ENCODE results near the gene MYMX.

Gene MYMX

DNA sequence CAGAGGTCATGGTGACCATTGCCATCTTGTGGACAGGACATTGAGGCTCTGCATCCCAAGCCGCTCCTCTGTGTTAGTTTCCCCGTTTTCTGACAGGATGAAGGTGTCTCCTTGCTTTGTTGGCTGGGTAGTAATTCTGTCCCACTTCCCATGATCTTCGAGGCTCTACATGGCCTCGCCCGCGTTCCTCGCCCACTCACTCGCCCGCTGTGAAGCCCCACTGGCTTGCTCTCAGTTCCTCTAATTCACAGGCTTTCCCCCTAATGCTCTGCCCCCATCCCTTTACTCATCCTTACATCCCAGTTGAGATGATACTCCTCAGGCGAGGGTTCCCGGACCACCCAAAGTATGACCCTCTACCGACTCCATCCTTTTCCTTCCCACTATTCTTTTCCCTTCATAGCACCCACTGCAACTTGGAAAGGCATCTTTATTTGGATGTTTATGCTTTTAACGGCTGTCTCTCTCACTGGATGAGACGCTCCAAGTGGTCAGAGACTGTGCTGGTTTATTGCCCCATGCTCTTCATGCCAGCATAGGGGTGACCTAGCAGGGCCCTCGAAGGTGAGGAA is 41.1 kb downstream of the MYMX start:
- TF ChIP-seq, protein P1, sequence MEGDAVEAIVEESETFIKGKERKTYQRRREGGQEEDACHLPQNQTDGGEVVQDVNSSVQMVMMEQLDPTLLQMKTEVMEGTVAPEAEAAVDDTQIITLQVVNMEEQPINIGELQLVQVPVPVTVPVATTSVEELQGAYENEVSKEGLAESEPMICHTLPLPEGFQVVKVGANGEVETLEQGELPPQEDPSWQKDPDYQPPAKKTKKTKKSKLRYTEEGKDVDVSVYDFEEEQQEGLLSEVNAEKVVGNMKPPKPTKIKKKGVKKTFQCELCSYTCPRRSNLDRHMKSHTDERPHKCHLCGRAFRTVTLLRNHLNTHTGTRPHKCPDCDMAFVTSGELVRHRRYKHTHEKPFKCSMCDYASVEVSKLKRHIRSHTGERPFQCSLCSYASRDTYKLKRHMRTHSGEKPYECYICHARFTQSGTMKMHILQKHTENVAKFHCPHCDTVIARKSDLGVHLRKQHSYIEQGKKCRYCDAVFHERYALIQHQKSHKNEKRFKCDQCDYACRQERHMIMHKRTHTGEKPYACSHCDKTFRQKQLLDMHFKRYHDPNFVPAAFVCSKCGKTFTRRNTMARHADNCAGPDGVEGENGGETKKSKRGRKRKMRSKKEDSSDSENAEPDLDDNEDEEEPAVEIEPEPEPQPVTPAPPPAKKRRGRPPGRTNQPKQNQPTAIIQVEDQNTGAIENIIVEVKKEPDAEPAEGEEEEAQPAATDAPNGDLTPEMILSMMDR (IDR thresholded peaks at IDR 0.05; ENCODE audit: low read depth, low read length): no peak
- DNase-seq (ENCODE audit: low read depth in 2 of 2): no peak
- peak overlapping the region; percentile 40 to 89 for H3K4me3 ChIP-seq (replicated peaks in 1 of 2; ENCODE audit: low read depth in 2 of 2, low read length in 2 of 2)

DNA sequence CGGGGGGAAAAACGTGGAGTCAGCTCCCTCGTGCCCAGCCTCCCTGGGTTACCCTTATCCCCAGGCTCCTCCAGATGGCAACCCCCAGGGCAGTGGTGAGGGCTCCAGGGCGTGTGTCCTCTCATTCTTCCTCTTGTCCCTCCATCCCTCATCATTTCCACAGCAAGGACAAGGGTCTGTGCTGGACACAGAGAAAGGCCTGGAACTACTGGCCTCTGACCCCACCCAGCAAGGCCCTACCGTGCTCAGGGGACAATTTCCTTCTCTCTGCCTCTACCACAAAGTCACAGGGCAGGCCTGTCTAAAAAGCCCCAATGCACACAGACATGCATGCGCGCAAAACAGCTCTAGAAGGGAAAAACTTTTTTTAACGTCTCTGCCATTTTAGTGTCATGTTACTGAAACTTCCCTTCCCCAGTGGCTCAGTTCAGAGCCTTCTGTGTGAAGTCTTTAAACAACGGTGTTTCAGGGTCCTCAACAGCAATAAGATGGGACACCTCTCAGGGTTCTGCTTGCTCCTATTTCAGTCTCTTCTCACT is 41.7 kb downstream of the MYMX start:
- no peak for DNase-seq (ENCODE audit: low read depth in 2 of 2)
- no peak overlapping the region for H3K4me3 ChIP-seq (replicated peaks in 1 of 2; ENCODE audit: low read depth in 2 of 2, low read length in 2 of 2)
- TF ChIP-seq, protein P1 (IDR thresholded peaks at IDR 0.05; ENCODE audit: low read depth, low read length): no peak

DNA sequence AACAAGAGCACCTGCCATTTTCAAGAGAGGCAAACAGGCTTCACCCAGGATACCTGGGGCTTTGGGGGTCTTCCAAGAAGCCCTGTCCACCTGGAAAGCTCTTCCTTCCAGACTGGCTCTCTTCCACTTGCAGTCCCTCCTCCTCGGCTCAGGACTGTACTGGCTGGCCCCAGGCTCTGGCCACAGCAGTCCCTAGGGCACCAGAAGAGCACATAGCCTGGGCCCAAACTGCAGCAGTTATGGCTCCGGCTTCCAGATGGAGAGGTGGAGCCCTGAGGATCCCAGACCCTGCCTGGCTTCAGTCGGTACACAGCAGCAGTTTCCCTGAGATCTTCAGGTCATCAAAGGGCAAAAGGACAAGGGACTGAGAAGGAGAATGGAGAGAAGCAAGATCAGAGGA is 42.2 kb downstream of the MYMX start:
- TF ChIP-seq, protein P1 (IDR thresholded peaks at IDR 0.05; ENCODE audit: low read depth, low read length): no peak
- no peak for DNase-seq (ENCODE audit: low read depth in 2 of 2)
- no peak overlapping the region for H3K4me3 ChIP-seq (replicated peaks in 1 of 2; ENCODE audit: low read depth in 2 of 2, low read length in 2 of 2)

DNA sequence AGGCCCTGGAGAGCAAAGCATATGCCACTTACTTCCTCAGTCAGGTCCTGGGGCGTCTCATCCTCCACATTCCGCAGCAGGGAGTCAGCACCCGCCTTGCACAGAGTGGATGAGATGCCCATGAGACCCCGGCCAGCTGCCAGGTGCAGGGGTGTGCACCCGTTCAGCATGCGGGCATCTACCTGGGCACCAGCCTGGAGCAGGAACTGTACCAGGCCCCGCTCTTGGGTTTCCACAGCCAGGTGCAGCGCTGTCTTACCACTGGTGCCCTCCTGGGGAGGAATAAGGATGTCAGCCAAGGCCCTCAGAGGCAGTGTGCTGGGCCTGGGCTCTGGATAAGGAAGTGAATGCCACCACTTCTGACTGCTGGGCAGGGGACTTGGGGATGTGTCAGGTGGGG is 43.3 kb downstream of the MYMX start:
- TF ChIP-seq, protein P1 (IDR thresholded peaks at IDR 0.05; ENCODE audit: low read depth, low read length): no peak
- no peak for DNase-seq (ENCODE audit: low read depth in 2 of 2)
- H3K4me3 ChIP-seq (replicated peaks in 1 of 2; ENCODE audit: low read depth in 2 of 2, low read length in 2 of 2): no peak overlapping the region

DNA sequence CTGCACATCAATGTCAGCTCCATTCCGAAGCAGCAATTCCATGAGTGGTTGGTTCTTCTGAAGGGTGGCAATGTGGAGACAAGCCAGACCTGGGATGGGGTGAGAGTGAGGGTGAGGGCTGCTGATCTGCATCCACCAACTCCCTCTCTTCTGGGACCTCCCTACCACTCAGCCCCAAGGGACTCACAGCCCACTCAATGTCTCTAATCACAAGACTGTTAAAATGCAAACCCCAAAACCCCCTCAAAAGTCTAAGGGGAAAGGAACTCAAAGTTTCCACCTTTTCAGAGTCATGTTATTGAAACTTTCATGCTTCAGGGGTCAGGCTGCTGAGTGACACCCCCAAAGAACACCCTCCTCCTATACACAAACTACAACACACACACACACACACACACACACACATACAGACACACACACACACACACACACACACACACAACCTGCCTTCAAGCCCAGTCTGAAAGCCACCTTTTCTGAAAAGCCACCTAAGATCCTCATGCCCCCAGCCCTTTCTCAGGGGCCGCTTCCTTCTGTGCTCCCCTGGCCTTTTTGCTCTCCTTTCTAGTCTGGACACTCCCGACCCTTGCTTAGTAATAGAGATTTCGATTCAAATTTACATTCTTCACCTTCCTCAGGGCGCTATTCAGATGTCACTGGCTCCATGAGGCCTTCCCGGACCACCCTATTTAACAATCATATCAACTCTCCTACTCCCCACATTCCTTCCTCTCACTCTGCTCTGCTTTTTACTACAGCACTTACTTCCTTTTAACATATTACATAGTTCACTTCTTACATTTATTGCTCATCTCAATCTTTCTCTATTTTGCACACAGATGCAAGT is 43.9 kb downstream of the MYMX start:
- TF ChIP-seq, protein P1 (IDR thresholded peaks at IDR 0.05; ENCODE audit: low read depth, low read length): no peak
- DNase-seq (ENCODE audit: low read depth in 2 of 2): no peak
- H3K4me3 ChIP-seq (replicated peaks in 1 of 2; ENCODE audit: low read depth in 2 of 2, low read length in 2 of 2): no peak overlapping the region

DNA sequence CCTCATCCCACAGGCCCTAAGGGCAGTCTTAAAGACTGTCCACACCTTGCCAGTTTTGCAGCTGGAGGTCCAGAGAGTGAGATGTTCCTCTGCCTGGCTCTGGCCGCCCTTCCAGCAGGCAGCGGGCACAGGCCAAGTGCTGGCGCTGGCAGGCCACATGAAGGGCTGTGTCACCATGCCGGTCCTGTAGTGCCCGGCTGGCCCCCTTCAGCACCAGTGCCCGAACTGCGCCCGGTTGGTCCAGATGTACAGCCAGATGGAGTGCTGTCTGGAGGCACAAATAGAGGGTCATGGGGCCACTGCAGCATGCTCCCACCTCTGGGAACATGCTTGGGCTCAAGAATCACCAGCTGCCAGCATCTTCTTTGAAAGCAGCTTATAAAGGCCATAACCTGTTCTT is 44.9 kb downstream of the MYMX start:
- TF ChIP-seq, protein P1 (IDR thresholded peaks at IDR 0.05; ENCODE audit: low read depth, low read length): no peak
- no peak overlapping the region for H3K4me3 ChIP-seq (replicated peaks in 1 of 2; ENCODE audit: low read depth in 2 of 2, low read length in 2 of 2)
- DNase-seq (ENCODE audit: low read depth in 2 of 2): no peak
